ENCODE data around the gene ZNF385B. TPM values are rescaled to one million over a fixed set of nuclear protein-coding genes. Genes with fewer than 3 reads are reported as not detected.

ZNF385B gene
- total RNA-seq, 1 experiment from 2014 or later = 0.33 TPM

DNA sequence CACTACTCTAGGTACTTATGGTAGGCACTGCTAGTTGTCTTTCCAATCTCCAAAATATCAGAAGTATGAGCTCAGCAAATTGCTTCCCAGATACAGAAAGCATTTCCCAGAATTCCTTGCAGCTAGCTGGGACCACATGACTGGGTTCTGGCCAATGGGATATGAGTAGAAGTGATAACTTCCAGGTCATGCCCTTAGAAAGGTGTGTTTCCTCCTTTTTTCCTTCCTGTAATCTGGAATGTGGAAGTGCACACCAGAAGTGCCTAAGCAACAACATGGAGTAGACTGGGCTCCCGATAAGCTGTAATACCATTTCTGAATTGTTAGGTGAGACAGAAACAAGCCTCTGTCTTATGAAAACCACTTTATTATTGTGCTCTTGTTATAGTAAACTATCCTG is 279.8 kb downstream of the ZNF385B start:
- no peak overlapping the region for H3K27ac Mint-ChIP-seq (ENCODE audit: low read depth, unreplicated experiment)
- H3K4me3 Mint-ChIP-seq (ENCODE audit: unreplicated experiment) = no peak overlapping the region
- ChIA-PET CTCF (no interaction called here), POLR2A (interaction anchor here (0.6 kb wide), 1 partner anchor 309 kb away, joined by 3 read pairs; no protein-coding TSS in a partner anchor)
- intact Hi-C loops (cut with micrococcal nuclease) = no loop called here
- BruUV-seq (replicated peaks) = no TSS peak
- H3K36me3 Mint-ChIP-seq (ENCODE audit: insufficient read depth, unreplicated experiment) = no peaks in the 10 kb centered on the region
- peaks cover 6% of the 10 kb centered on the region for H3K4me1 Mint-ChIP-seq (ENCODE audit: insufficient read depth, unreplicated experiment)
- H3K27me3 Mint-ChIP-seq (ENCODE audit: insufficient read depth, unreplicated experiment) = no peaks in the 10 kb centered on the region
- no peak for DNase-seq (ENCODE audit: unreplicated experiment)
- TF ChIP-seq CTCF (IDR thresholded peaks at IDR 0.05; ENCODE audit: unreplicated experiment) = no peak
- H3K9me3 Mint-ChIP-seq (ENCODE audit: unreplicated experiment) = no peaks in the 10 kb centered on the region

DNA sequence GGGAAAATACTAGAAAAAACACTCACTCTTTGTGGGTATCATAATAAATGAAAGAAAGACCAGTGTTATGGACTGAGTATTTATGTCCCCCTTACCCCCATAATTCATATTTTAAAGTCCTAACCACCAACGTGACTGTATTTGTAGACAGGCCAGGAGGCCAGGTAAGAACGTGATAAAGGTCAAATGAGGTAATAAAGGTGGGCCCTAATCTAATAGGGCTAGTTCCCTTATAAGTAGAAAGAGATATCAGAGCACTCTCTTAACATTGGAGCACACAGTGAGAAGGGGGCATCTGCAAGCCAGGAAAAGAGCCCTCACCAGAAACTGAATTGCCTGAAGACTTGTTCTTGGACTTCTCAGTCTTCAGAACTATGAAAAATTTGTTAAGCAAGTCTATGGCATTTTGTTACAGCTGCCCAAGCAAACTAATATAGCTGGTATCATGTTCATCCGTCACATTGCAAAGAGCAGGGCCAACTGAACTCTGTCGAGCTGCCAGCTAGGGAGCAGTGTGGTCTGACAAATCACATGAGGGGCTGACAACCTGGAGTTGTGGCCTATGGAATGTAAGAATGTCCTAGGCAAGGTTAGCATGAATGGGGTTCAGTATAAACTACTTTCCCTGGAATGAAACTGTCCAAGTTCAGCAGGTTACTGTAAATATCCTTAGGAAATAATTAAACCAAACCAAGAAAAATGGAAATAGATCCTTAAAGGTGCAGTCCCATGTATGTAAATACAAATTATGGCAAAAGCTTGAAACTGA is 280.9 kb downstream of the ZNF385B start:
- Mint-ChIP-seq H3K36me3 (ENCODE audit: insufficient read depth, unreplicated experiment) (no peaks in the 10 kb centered on the region), H3K27ac (ENCODE audit: low read depth, unreplicated experiment) (no peak overlapping the region), H3K4me1 (ENCODE audit: insufficient read depth, unreplicated experiment) (peaks cover 6% of the 10 kb centered on the region), H3K9me3 (ENCODE audit: unreplicated experiment) (no peaks in the 10 kb centered on the region), H3K4me3 (ENCODE audit: unreplicated experiment) (no peak overlapping the region), H3K27me3 (ENCODE audit: insufficient read depth, unreplicated experiment) (no peaks in the 10 kb centered on the region)
- DNase-seq (ENCODE audit: unreplicated experiment) = no peak
- intact Hi-C loops (cut with micrococcal nuclease) = no loop called here
- ChIA-PET POLR2A (no interaction called here), CTCF (no interaction called here)
- TF ChIP-seq CTCF (IDR thresholded peaks at IDR 0.05; ENCODE audit: unreplicated experiment) = no peak
- no TSS peak for BruUV-seq (replicated peaks)

GRCh38 chr2:179579800-179580199 is 281.6 kb downstream of the ZNF385B start:
- no peak overlapping the region for H3K4me3 Mint-ChIP-seq (ENCODE audit: unreplicated experiment)
- CTCF ChIA-PET = no interaction called here
- BruUV-seq (replicated peaks) = no TSS peak
- no peaks in the 10 kb centered on the region for H3K27me3 Mint-ChIP-seq (ENCODE audit: insufficient read depth, unreplicated experiment)
- TF ChIP-seq CTCF (IDR thresholded peaks at IDR 0.05; ENCODE audit: unreplicated experiment) = no peak
- peaks cover 6% of the 10 kb centered on the region for H3K4me1 Mint-ChIP-seq (ENCODE audit: insufficient read depth, unreplicated experiment)
- H3K9me3 Mint-ChIP-seq (ENCODE audit: unreplicated experiment) = no peaks in the 10 kb centered on the region
- DNase-seq (ENCODE audit: unreplicated experiment) = peak; percentile 23
- intact Hi-C loops (cut with micrococcal nuclease) = no loop called here
- no peak overlapping the region for H3K27ac Mint-ChIP-seq (ENCODE audit: low read depth, unreplicated experiment)
- no peaks in the 10 kb centered on the region for H3K36me3 Mint-ChIP-seq (ENCODE audit: insufficient read depth, unreplicated experiment)
- POLR2A ChIA-PET = no interaction called here

- H3K36me3 Mint-ChIP-seq (ENCODE audit: insufficient read depth, unreplicated experiment) = no peaks in the 10 kb centered on the region
- DNase-seq (ENCODE audit: unreplicated experiment) = no peak
- no TSS peak for BruUV-seq (replicated peaks)
- ChIA-PET CTCF (interaction anchor here (0.8 kb wide), 1 partner anchor 15 kb away, joined by 3 read pairs; no protein-coding TSS in a partner anchor), POLR2A (interaction anchor here (0.6 to 1.3 kb wide), 2 partner anchors 13 to 18 kb away, joined by 3 read pairs; no protein-coding TSS in a partner anchor)
- H3K27ac Mint-ChIP-seq (ENCODE audit: low read depth, unreplicated experiment) = no peak overlapping the region
- H3K4me1 Mint-ChIP-seq (ENCODE audit: insufficient read depth, unreplicated experiment) = peaks cover 6% of the 10 kb centered on the region
- intact Hi-C loops (cut with micrococcal nuclease) = no loop called here
- H3K27me3 Mint-ChIP-seq (ENCODE audit: insufficient read depth, unreplicated experiment) = no peaks in the 10 kb centered on the region
- no peaks in the 10 kb centered on the region for H3K9me3 Mint-ChIP-seq (ENCODE audit: unreplicated experiment)
- no peak for TF ChIP-seq CTCF (IDR thresholded peaks at IDR 0.05; ENCODE audit: unreplicated experiment)
- H3K4me3 Mint-ChIP-seq (ENCODE audit: unreplicated experiment) = no peak overlapping the region
Observed at GRCh38 chr2:179578171-179578916, 283.1 kb downstream of the ZNF385B start.

Data from MCF 10A (cell line).